Renal cortex interstitium (tissue), 11 donors: Measurements from ENCODE around the gene GPR153. TPM values are rescaled to one million over a fixed set of nuclear protein-coding genes. Genes with fewer than 3 reads are reported as not detected.

Experiments used
- DNase-seq, 11 donors: peaks; one replicate each; pipeline ENCODE4 v3.0.0-alpha.2; 2013; ENCODE audit warnings: low read depth in 9 of 11, low spot score in 4 of 11; ENCODE audit errors: extremely low read depth in 1 of 11
- polyA plus RNA-seq, 3 donors: library from polyadenylated mRNA; unstranded; fragments of 120-200 nt; gene quantifications; one replicate each; pipeline ENCODE4 v1.2.1, GENCODE V29; 2013; ENCODE audit not compliant: insufficient read length in 3 of 3

Gene GPR153
- polyA plus RNA-seq, 3 donors = 4.7 to 8.7 (median 6.9) TPM

GRCh38 chr1:6198646-6199297, 62.1 kb downstream of the GPR153 start:
- DNase-seq = no peak

- DNase-seq = no peak
Observed at GRCh38 chr1:6197746-6198427, 63.0 kb downstream of the GPR153 start.

Other genes starting within 250 kb of the GPR153 start
- gene KCNAB2, start 215.2 kb downstream of the GPR153 start, polyA plus RNA-seq = 1 to 10 TPM; 2.8 to 5.9 (median 4.9) TPM
- gene CHD5, start 80.8 kb downstream of the GPR153 start, polyA plus RNA-seq = under 1 TPM; 0.22 to 0.54 (median 0.37) TPM
- gene RPL22, start 61.5 kb downstream of the GPR153 start, polyA plus RNA-seq = 100 to 1,000 TPM; 559 to 669 (median 607) TPM
- 10 to 100 TPM; 20.0 to 52.0 (median 25.4) TPM for gene RNF207, start 55.0 kb downstream of the GPR153 start, polyA plus RNA-seq
- gene ICMT, start 25.1 kb downstream of the GPR153 start, polyA plus RNA-seq = 10 to 100 TPM; 52.9 to 62.4 (median 59.3) TPM
- not detected for gene HES3, start 16.9 kb downstream of the GPR153 start, polyA plus RNA-seq
- 10 to 100 TPM; 24.7 to 36.6 (median 34.0) TPM for gene ACOT7, start 132.7 kb upstream of the GPR153 start, polyA plus RNA-seq
- under 1 TPM; 0.17 to 0.89 (median 0.33) TPM for gene HES2, start 158.8 kb upstream of the GPR153 start, polyA plus RNA-seq
- 10 to 100 TPM; 12.4 to 31.4 (median 15.6) TPM for gene ESPN, start 163.7 kb upstream of the GPR153 start, polyA plus RNA-seq
- gene TNFRSF25, start 205.1 kb upstream of the GPR153 start, polyA plus RNA-seq = 10 to 100 TPM in 2 of 3 donors, 1 to 10 TPM in 1; 9.0 to 25.7 (median 16.6) TPM
- 10 to 100 TPM; 12.8 to 24.6 (median 18.4) TPM for gene PLEKHG5, start 230.6 kb upstream of the GPR153 start, polyA plus RNA-seq